K562 (cell line): ENCODE results near the gene OR51Q1. TPM values are rescaled to one million over a fixed set of nuclear protein-coding genes. Genes with fewer than 3 reads are reported as not detected.

Experiments
- ATAC-seq: fragments of 200-7000 bp; cut with Tn5 transposase; 3 replicates; pipeline ENCODE4 v1.9.1; 2020; ENCODE audit warnings: moderate library complexity
- BruUV-seq: library from RNA; stranded (reverse); fragments of 400-500 nt; replicated peaks from 2 replicates; lab custom pipeline; 2021; lab: Mats Ljungman, UMichigan
- CTCF ChIA-PET: fragments of 300-600 bp; formaldehyde crosslinking; extraction: SDS; loops from one replicate; lab custom pipeline; 2021; ENCODE audit warnings: low intra/inter-chr PET ratio; lab: Yijun Ruan, JAX
- POLR2A ChIA-PET: fragments of 300-600, 350-650 bp; sonication (Branson Sonifier 250); formaldehyde crosslinking; extraction: SDS; loops from one replicate; lab custom pipeline; 2021; ENCODE audit warnings: antibody characterized with exemption, inconsistent platforms; lab: Yijun Ruan, JAX
- DNase-seq, 4 experiments: peaks; one replicate each; pipeline versions ENCODE4 v3.0.0 to v3.0.0-alpha.2; 2011 to 2018; ENCODE audit warnings: low spot score in 3 of 4, mixed read lengths in 3 of 4; ENCODE audit errors: extremely low read depth in 1 of 4
- FAIRE-seq: peaks from 2 replicates; lab custom pipeline; 2011; peaks lifted over from hg19 to GRCh38; lab: Jason Lieb, UNC
- H2AFZ ChIP-seq: 2 replicates; pipeline ENCODE4 v1.6.0; 2011; ENCODE audit warnings: low read depth, low read length, control low read depth, inconsistent platforms
- H3K27ac ChIP-seq: fragments of 200-600 bp; 3 replicates; pipeline ENCODE4 v1.8.0; 2011; ENCODE audit warnings: low read depth, mild to moderate bottlenecking, control low read depth, inconsistent platforms, low read length, moderate library complexity, mixed read lengths; ENCODE audit errors: extremely low read depth
- H3K27me3 ChIP-seq, 2 experiments: fragments of 300-600 bp in 1 of 2; 2 replicates in 1 of 2; 3 replicates in 1 of 2; pipeline versions ENCODE4 v1.6.0 to v1.8.0; 2011; ENCODE audit warnings: inconsistent platforms in 2 of 2, low read length in 2 of 2, mild to moderate bottlenecking in 1 of 2, mixed read lengths in 1 of 2, moderate library complexity in 1 of 2; ENCODE audit not compliant: control insufficient read depth in 2 of 2, insufficient read depth in 2 of 2
- H3K36me3 ChIP-seq: fragments of 300-600 bp; 3 replicates; pipeline ENCODE4 v1.8.0; 2011; ENCODE audit warnings: mild to moderate bottlenecking, low read length, inconsistent platforms; ENCODE audit not compliant: control insufficient read depth, insufficient read depth
- H3K4me1 ChIP-seq, 2 experiments: fragments of 200-600 bp in 1 of 2; replicated peaks in 1 of 2; 2 replicates in 1 of 2; 3 replicates in 1 of 2; pipeline versions ENCODE4 v1.5.1 to v1.8.0; 2011; ENCODE audit warnings: inconsistent platforms in 2 of 2, low read length in 2 of 2, mild to moderate bottlenecking in 1 of 2, mixed read lengths in 1 of 2, moderate library complexity in 1 of 2; ENCODE audit not compliant: control insufficient read depth in 2 of 2, insufficient read depth in 2 of 2
- H3K4me2 ChIP-seq: 2 replicates; pipeline ENCODE4 v1.6.1; 2011; ENCODE audit warnings: low read length, control low read depth, inconsistent platforms, mixed read lengths; ENCODE audit not compliant: insufficient read depth
- H3K4me3 ChIP-seq: fragments of 200-600 bp; sonication (generic), shearing (Covaris generic); 2 replicates; pipeline ENCODE4 v1.5.1; 2016; ENCODE audit warnings: control low read depth, inconsistent platforms
- H3K79me2 ChIP-seq: fragments of 200-600 bp; 3 replicates; pipeline ENCODE4 v1.8.0; 2011; ENCODE audit warnings: low read length, inconsistent platforms; ENCODE audit not compliant: control insufficient read depth, insufficient read depth
- H3K9ac ChIP-seq, 2 experiments: 2 replicates each; pipeline versions ENCODE4 v1.6.0 to v1.6.1; 2011; ENCODE audit warnings: low read depth in 2 of 2, low read length in 2 of 2, control low read depth in 1 of 2, inconsistent platforms in 1 of 2, mild to moderate bottlenecking in 1 of 2, mixed read lengths in 1 of 2; ENCODE audit not compliant: insufficient read depth in 1 of 2
- H3K9me1 ChIP-seq: one replicate; pipeline ENCODE4 v1.6.0; 2011; ENCODE audit warnings: inconsistent platforms, mild to moderate bottlenecking, low read length, moderate library complexity; ENCODE audit not compliant: control insufficient read depth, insufficient read depth
- H3K9me3 ChIP-seq: replicated peaks from 2 replicates; pipeline ENCODE4 v1.5.1; 2011; ENCODE audit warnings: low read depth, low read length, inconsistent platforms; ENCODE audit not compliant: control insufficient read depth, insufficient read depth
- H4K20me1 ChIP-seq: replicated peaks from 2 replicates; pipeline ENCODE4 v1.6.1; 2011; ENCODE audit warnings: low read length, inconsistent platforms, mixed read lengths; ENCODE audit not compliant: control insufficient read depth, insufficient read depth
- CHD2 ChIP-seq: IDR thresholded peaks from 2 replicates; pipeline ENCODE4 v1.6.1; 2011; ENCODE audit warnings: low read depth, low read length
- CREBBP ChIP-seq: IDR thresholded peaks from one replicate; pipeline ENCODE4 v1.6.1; 2012; ENCODE audit warnings: low read depth, mild to moderate bottlenecking, control low read depth, inconsistent platforms, low read length
- CTCFL ChIP-seq: IDR thresholded peaks from 2 replicates; pipeline ENCODE4 v1.6.1; 2011; ENCODE audit warnings: borderline replicate concordance, low read depth, mild to moderate bottlenecking, moderate library complexity, low read length; ENCODE audit not compliant: insufficient read depth, poor library complexity, severe bottlenecking
- ETV6 ChIP-seq, 3 experiments: fragments of 150-350 bp in 1 of 3; sonication (generic) in 1 of 3; formaldehyde crosslinking in 1 of 3; IDR thresholded peaks; 2 replicates each; pipeline versions ENCODE4 v1.6.1 to v1.8.0; 2014 to 2022; ENCODE audit warnings: borderline replicate concordance in 2 of 3, low read depth in 2 of 3, antibody characterized with exemption in 1 of 3, low read length in 1 of 3, mild to moderate bottlenecking in 1 of 3, missing genetic modification reagents in 1 of 3
- HDAC2 ChIP-seq: fragments of 450-650 bp; IDR thresholded peaks from 2 replicates; pipeline ENCODE4 v1.6.1; 2016; ENCODE audit warnings: mild to moderate bottlenecking
- HNRNPH1 ChIP-seq: fragments of 200-400 bp; formaldehyde crosslinking; optimal IDR thresholded peaks from 2 replicates; pipeline ENCODE3; 2017; ENCODE audit warnings: low read depth, mild to moderate bottlenecking, low read length, moderate library complexity
- MXD1 ChIP-seq: fragments of 250-450 bp; sonication (Bioruptor Pico); IDR thresholded peaks from 2 replicates; pipeline ENCODE4 v1.8.0; 2021; ENCODE audit warnings: borderline replicate concordance, mild to moderate bottlenecking, moderate library complexity; ENCODE audit not compliant: poor library complexity, severe bottlenecking
- NONO ChIP-seq, 2 experiments: fragments of 200-400 bp in 1 of 2; fragments of 450-650 bp in 1 of 2; formaldehyde crosslinking in 1 of 2; IDR thresholded peaks; 2 replicates each; pipeline ENCODE4 v1.6.1; 2017; ENCODE audit warnings: low read depth in 2 of 2, mild to moderate bottlenecking in 2 of 2, moderate library complexity in 2 of 2, low read length in 1 of 2
- PATZ1 ChIP-seq: fragments of 250-450 bp; sonication (Bioruptor Pico); IDR thresholded peaks from 2 replicates; pipeline ENCODE4 v1.5.0; 2020; ENCODE audit warnings: mild to moderate bottlenecking, borderline replicate concordance
- RBM17 ChIP-seq: fragments of 200-400 bp; formaldehyde crosslinking; IDR thresholded peaks from 2 replicates; pipeline ENCODE4 v1.6.1; 2017; ENCODE audit warnings: low read depth, mild to moderate bottlenecking, low read length, borderline replicate concordance
- SIN3A ChIP-seq, 2 experiments: fragments of 150-350 bp in 1 of 2; IDR thresholded peaks; 2 replicates each; pipeline ENCODE4 v1.6.1; 2011 to 2016; ENCODE audit warnings: borderline replicate concordance in 2 of 2, low read depth in 2 of 2, low read length in 2 of 2, mild to moderate bottlenecking in 2 of 2, moderate library complexity in 2 of 2; ENCODE audit not compliant: control insufficient read depth in 1 of 2
- STAT5A ChIP-seq: IDR thresholded peaks from 2 replicates; pipeline ENCODE4 v1.6.1; 2012; ENCODE audit warnings: low read length, inconsistent platforms, borderline replicate concordance
- TARDBP ChIP-seq: fragments of 450-650 bp; IDR thresholded peaks from 2 replicates; pipeline ENCODE4 v1.6.1; 2016
- TFAM ChIP-seq: fragments of 250-450 bp; sonication (Bioruptor Pico); conservative IDR thresholded peaks from 2 replicates; pipeline ENCODE4 v1.5.0; 2021; ENCODE audit warnings: mild to moderate bottlenecking, moderate library complexity
- ZBTB1 ChIP-seq: sonication (generic); formaldehyde crosslinking; IDR thresholded peaks from 2 replicates; pipeline ENCODE4 v1.8.1; 2023; ENCODE audit warnings: missing genetic modification reagents, low read depth, mild to moderate bottlenecking, borderline replicate concordance
- ZNF436 ChIP-seq: fragments of 250-450, 450-650 bp; sonication (Bioruptor Pico); formaldehyde crosslinking; IDR thresholded peaks from 2 replicates; pipeline ENCODE4 v1.7.0; 2020; ENCODE audit warnings: mild to moderate bottlenecking
- ZNF445 ChIP-seq: fragments of 250-450 bp; sonication (Bioruptor Pico); IDR thresholded peaks from 2 replicates; pipeline ENCODE4 v1.4.0; 2020; ENCODE audit warnings: low read depth, mild to moderate bottlenecking, moderate library complexity
- ZNF766 ChIP-seq: fragments of 200-800 bp; sonication (Bioruptor generic); conservative IDR thresholded peaks from 2 replicates; pipeline ENCODE4 v1.6.1; 2016; ENCODE audit warnings: missing genetic modification characterization, missing compliant biosample characterization
- WGBS: fragments of 100-300 bp; shearing (Covaris generic); methylation state at CpG from one replicate; pipeline ENCODE4 v1.1.6; 2016; ENCODE audit warnings: low coverage, mixed read lengths; ENCODE audit not compliant: insufficient coverage; ENCODE audit errors: missing lambda C conversion rate; 5-methylcytosine and 5-hydroxymethylcytosine counted together
- in situ Hi-C: fragments of 300-500 bp; cut with MboI; formaldehyde crosslinking; loops from 4 replicates; pipeline ENCODE4 v1.15.0; 2018; ENCODE audit warnings: inconsistent platforms, mixed read lengths
- intact Hi-C: fragments of 100-400 bp; cut with micrococcal nuclease; formaldehyde crosslinking; loops from 2 replicates; pipeline ENCODE4 v1.14.2; 2022
- polyA plus RNA-seq, 8 experiments: library from polyadenylated mRNA; depleted of rRNA in 4 of 8; stranded (reverse) in 5 of 8; unstranded in 3 of 8; fragments of >200 nt; fragmentation: Nextera tagmentation in 2 of 8; fragmentation: Illumina TruSeq in 1 of 8; extraction: Ambion mirVana in 2 of 8; extraction: Trizol in 1 of 8; gene quantifications; 2 replicates each; pipeline versions ENCODE4 v1.2.1 to v1.2.3, GENCODE V29; 2011 to 2014; ENCODE audit warnings: inconsistent platforms in 1 of 8, missing spikeins in 1 of 8
- total RNA-seq, 7 experiments: library from RNA; depleted of rRNA in 6 of 7; stranded (reverse); fragments of >200 nt in 6 of 7; fragmentation: Illumina TruSeq in 2 of 7; extraction: Trizol in 2 of 7; gene quantifications; 2 replicates each; pipeline versions ENCODE4 v1.2.1 to v1.2.3, GENCODE V29; 2011 to 2021; ENCODE audit warnings: low replicate concordance in 1 of 7

OR51Q1 gene
- total and polyA plus RNA-seq, 9 of the 15 experiments (the other 6 are each of a cell fraction or from before 2014, with no cell fraction given): 0.69 TPM; not detected in 8

GRCh38 chr11:5383576-5383975 is 38.3 kb upstream of the OR51Q1 start, which contains the start of gene OR51M1:
OR51M1 (plus strand) TSS chr11:5383812; CDS start chr11:5389399, 5,587 bp downstream.
- Histone ChIP-seq H3K9ac (peak within 1 kb of the TSS in 1 of 2 experiments; percentile 64; a peak in 1 of 4 replicates), H3K4me3 (no peak within 1 kb of the TSS), H4K20me1 (no peaks in the 10 kb centered on the region), H3K27ac (no peak within 1 kb of the TSS), H3K79me2 (peaks cover 69% of the 10 kb centered on the region), H2AFZ (no peak within 1 kb of the TSS), H3K27me3 (no peaks in the 10 kb centered on the region), H3K9me1 (no peaks in the 10 kb centered on the region), H3K4me2 (no peak within 1 kb of the TSS), H3K36me3 (peaks cover 70% of the 10 kb centered on the region), H3K4me1 (no peaks in the 10 kb centered on the region; a peak in 1 of 5 replicates), H3K9me3 (no peaks in the 10 kb centered on the region)
- ChIA-PET CTCF (no interaction called here), POLR2A (no interaction called here)
- DNase-seq (no peak), ATAC-seq (no peak), FAIRE-seq (no peak)
- intact Hi-C loops (loop anchor here (5.0 to 10.0 kb wide), 2 partner anchors 171 to 261 kb away; no protein-coding TSS in a partner anchor), in situ Hi-C loops (loop anchor here (5.0 kb wide), 1 partner anchor 261 kb away; no protein-coding TSS in a partner anchor)
- BruUV-seq: no TSS peak
- WGBS: no CpG with 5 or more reads among the region's 1 CpG
- TF ChIP-seq ZNF436 (CRISPR knock-in tag) (no peak), ZNF766 (CRISPR knock-in tag) (no peak), TFAM (CRISPR knock-in tag) (no peak), HNRNPH1 (no peak), STAT5A (no peak), ETV6 (IDR thresholded peaks at IDR 0.05; ENCODE audit: borderline replicate concordance in 1 of 2, low read depth in 2 of 2, low read length in 1 of 2) (no peak), ETV6 (CRISPR knock-in tag; IDR thresholded peaks at IDR 0.05; ENCODE audit: borderline replicate concordance) (no peak), HDAC2 (no peak), CTCFL (no peak), MXD1 (no peak), PATZ1 (CRISPR knock-in tag) (no peak), CREBBP (no peak), ZBTB1 (no peak), ZNF445 (CRISPR knock-in tag) (no peak), CHD2 (no peak), RBM17 (no peak), SIN3A (IDR thresholded peaks at IDR 0.05; ENCODE audit: borderline replicate concordance in 2 of 2, control insufficient read depth in 1 of 2, low read depth in 2 of 2, low read length in 2 of 2) (no peak), TARDBP (no peak), NONO (IDR thresholded peaks at IDR 0.05; ENCODE audit: low read depth in 2 of 2, low read length in 1 of 2) (no peak)
